Activated T-cell treated with anti-CD3 and anti-CD28 coated beads, Interleukin-2, amount 50 U/mL, for 72 hours (primary cell): ENCODE results near the gene HMGN3. TPM values are rescaled to one million over a fixed set of nuclear protein-coding genes. Genes with fewer than 3 reads are reported as not detected.
A peak's percentile ranks its signal among the peaks of the same experiment; 100 is the strongest.

Experiments
- ATAC-seq, 2 donors: fragments of 150-1000 bp; cut with Tn5 transposase; replicated peaks in 1 of 2; 2 replicates each; pipeline ENCODE4 v1.10.0; 2021; ENCODE audit warnings: moderate library complexity in 2 of 2, mild to moderate bottlenecking in 1 of 2
- DNase-seq, 2 donors: peaks; one replicate each; pipeline ENCODE4 v3.0.0; 2021 to 2022; ENCODE audit warnings: mixed read lengths in 1 of 2
- H3K27ac Mint-ChIP-seq: one replicate; pipeline ENCODE4 v1.8.0; 2022; ENCODE audit warnings: mild to moderate bottlenecking, moderate library complexity, mixed read lengths
- H3K27me3 Mint-ChIP-seq: one replicate; pipeline ENCODE4 v1.8.0; 2022; ENCODE audit warnings: low read depth, mixed read lengths
- H3K36me3 Mint-ChIP-seq, 2 donors: one replicate each; pipeline ENCODE4 v1.8.0; 2022; ENCODE audit warnings: mixed read lengths in 2 of 2, mild to moderate bottlenecking in 1 of 2; ENCODE audit not compliant: insufficient read depth in 2 of 2
- H3K4me1 Mint-ChIP-seq: one replicate; pipeline ENCODE4 v1.8.0; 2022; ENCODE audit warnings: low read depth, mixed read lengths
- H3K4me3 Mint-ChIP-seq, 2 donors: one replicate each; pipeline ENCODE4 v1.8.0; 2022; ENCODE audit warnings: mild to moderate bottlenecking in 2 of 2, mixed read lengths in 2 of 2, moderate library complexity in 2 of 2
- H3K9me3 Mint-ChIP-seq, 2 donors: one replicate each; pipeline ENCODE4 v1.8.0; 2022; ENCODE audit warnings: mixed read lengths in 2 of 2
- total RNA-seq, 2 donors: library from RNA; stranded (reverse); gene quantifications; one replicate each; pipeline ENCODE4 v1.2.3, GENCODE V29; 2022

The HMGN3 gene
- total RNA-seq, 2 donors from 2014 or later: 35.2 to 36.6 TPM

DNA sequence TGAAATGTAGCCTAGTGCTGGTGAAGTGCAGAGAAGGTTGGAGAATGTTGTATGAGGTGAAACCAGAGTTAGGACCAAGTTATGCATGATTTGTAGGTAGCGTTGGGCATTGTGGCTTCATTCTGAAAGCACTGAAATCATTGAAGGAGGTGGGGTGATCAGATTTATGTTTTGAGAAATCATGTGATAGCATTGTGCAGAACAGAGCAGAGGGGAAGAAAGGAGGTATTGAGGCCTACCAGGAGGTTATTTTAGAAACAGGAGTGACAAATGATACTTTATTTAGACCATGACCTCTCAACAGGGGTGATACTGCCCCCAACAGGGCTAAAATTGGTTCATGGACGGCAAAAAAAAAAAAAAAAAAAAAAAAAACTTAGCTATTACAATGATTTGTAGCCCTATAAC lies 15.6 kb upstream of the HMGN3 start:
- H3K4me3 Mint-ChIP-seq: no peak overlapping the region
- H3K9me3 Mint-ChIP-seq: peaks cover 2% of the 10 kb centered on the region in 2 donors
- H3K27ac Mint-ChIP-seq: no peak overlapping the region
- H3K27me3 Mint-ChIP-seq: no peaks in the 10 kb centered on the region
- H3K36me3 Mint-ChIP-seq: peaks cover 0 to 2% of the 10 kb centered on the region in 2 donors
- ATAC-seq (peak in 1 of 2 donors; percentile 34), DNase-seq (no peak)
- H3K4me1 Mint-ChIP-seq: no peaks in the 10 kb centered on the region

DNA sequence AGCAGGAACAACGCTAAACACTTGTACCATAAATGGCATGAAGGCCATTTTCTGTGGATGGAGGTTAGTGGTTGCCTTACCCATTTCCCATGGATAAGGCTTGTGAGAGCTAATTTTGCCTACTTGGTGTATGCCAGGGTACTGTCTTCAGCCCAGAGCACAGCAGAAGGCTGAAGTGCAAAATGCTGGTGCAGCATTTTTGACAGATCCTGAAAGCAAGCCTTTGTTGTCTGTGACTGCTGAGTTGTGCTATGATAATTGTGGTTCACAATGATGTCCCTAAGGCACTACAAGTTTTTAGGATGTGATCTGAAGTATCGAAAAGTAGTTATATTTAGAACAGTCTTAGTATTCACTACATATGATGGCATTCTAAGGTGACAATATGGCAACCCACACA lies 14.7 kb upstream of the HMGN3 start:
- Mint-ChIP-seq H3K4me1 (no peaks in the 10 kb centered on the region), H3K27ac (no peak overlapping the region)

DNA sequence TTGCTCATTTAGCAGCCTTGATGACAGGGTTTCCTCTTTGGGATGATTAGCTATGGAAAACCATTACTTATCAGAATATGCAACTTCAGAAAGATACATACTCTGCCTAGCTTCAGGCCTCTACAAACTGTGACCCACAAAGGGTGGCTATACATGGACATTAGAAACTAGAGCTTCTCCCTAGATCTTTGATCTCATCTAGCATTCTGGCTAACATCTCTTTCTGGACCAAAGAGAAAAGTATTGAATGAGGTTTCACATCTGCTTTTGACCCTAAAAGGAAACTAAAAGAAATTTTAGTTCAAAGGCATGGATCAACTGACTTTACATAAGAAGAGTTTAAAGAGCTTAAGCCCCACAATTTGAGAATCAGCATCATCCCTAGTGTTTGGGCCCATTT lies 12.4 kb upstream of the HMGN3 start:
- Mint-ChIP-seq H3K9me3 (no peaks in the 10 kb centered on the region), H3K27ac (no peak overlapping the region), H3K36me3 (no peaks in the 10 kb centered on the region), H3K27me3 (no peaks in the 10 kb centered on the region), H3K4me3 (no peak overlapping the region), H3K4me1 (no peaks in the 10 kb centered on the region)
- DNase-seq (no peak), ATAC-seq (no peak)

More for the DNA sequence above, 14.7 kb upstream of the HMGN3 start:
- Mint-ChIP-seq H3K9me3 (no peaks in the 10 kb centered on the region), H3K36me3 (no peaks in the 10 kb centered on the region), H3K27me3 (no peaks in the 10 kb centered on the region), H3K4me3 (no peak overlapping the region)
- no peak for ATAC-seq
- no peak for DNase-seq

DNA sequence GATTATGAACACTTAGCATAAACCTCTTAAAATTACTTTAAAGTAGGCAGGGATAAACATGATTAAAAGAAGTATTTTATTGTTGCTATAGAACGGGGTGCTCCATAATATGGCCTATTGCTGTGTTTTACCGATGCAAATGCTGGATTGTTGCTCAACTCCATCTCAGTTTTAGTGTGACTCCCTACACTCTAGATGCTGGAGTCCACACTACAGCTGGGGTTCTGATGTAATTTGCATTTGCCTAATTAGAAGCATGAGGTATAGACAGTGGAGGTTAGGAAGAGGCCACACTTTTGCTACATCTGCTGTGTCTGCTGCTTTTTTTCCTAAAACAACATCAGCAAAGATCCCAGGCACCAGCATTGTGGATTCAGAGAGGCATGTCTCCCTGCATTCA lies 6.7 kb upstream of the HMGN3 start:
- Mint-ChIP-seq H3K4me1 (peaks cover 6% of the 10 kb centered on the region), H3K36me3 (no peaks in the 10 kb centered on the region), H3K27ac (no peak overlapping the region), H3K4me3 (no peak overlapping the region), H3K9me3 (no peaks in the 10 kb centered on the region), H3K27me3 (no peaks in the 10 kb centered on the region)
- no peak for ATAC-seq
- DNase-seq: no peak

DNA sequence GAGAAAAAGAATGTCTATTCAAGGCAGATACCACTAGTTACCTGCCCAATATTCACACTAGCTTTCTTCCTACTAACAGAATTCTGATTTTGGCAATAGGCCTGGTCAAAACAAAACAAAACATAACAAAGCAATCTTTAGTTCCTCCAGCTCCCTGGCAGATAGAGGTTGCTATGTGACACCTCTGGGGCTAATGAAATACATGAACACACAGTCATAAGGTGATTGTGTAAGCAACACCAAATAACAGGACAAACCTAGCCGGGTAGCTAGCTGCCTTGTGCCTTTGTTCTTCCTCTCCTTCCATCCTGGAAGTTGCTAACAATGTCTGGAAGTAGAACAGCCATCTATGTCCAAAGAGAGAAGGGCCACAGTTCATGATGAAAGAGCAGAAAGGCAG lies 6.0 kb upstream of the HMGN3 start:
- Mint-ChIP-seq H3K27ac (no peak overlapping the region), H3K4me3 (no peak overlapping the region), H3K36me3 (no peaks in the 10 kb centered on the region), H3K27me3 (no peaks in the 10 kb centered on the region), H3K4me1 (peaks cover 8% of the 10 kb centered on the region), H3K9me3 (no peaks in the 10 kb centered on the region)
- ATAC-seq (no peak), DNase-seq (no peak)

DNA sequence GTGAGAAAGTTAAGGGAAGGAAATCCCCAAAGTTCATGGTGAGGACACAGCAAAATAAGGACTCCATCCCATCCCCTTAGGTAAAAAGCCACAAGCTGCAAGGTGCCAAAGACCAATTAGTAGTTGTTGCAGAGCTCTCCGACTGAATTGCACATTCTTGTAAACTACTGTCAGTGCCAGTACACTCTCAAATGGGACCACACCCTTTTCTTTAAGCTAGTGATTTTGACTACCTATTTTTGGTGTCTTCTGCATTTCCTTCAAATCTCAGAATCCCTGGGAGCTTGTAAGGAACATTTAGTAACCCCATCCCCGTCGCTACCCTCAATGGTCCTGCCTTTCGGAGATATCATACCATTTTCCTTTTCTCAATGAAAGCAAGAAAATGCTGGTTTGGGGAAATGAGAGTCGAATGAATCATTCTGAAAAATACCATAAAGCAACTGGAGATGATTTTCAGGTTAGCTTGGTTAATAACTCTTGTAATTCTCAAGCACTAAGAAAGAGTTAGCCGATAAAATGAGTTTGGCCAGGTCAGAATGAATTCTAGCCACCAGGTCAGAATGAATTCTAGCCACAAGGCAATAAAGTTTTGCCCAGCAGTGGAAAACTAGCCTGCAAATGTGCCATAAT lies 5.2 kb upstream of the HMGN3 start:
- ATAC-seq (no peak), DNase-seq (no peak)
- Mint-ChIP-seq H3K36me3 (no peaks in the 10 kb centered on the region), H3K9me3 (no peaks in the 10 kb centered on the region), H3K27ac (no peak overlapping the region), H3K4me1 (peaks cover 15% of the 10 kb centered on the region), H3K27me3 (no peaks in the 10 kb centered on the region), H3K4me3 (no peak overlapping the region)

DNA sequence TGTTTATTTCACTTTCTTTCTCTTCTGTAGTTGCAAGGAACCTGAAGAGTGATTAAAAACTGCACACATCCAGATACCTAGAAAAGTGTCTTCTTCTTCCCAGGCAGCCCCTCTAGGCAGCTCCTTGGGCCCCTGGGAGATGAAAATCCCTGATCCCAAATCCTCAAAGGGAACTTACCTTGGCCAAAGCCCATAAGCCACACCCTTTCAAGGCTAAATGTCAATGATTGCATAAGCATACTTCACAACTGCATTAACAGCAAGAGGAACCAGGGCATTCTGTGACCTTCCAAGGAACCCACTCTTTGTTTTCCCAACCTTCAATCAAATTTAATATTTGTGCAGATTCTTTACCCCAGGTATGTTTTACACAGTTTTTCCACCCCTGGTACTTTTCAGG lies 4.4 kb upstream of the HMGN3 start:
- no peaks in the 10 kb centered on the region for H3K9me3 Mint-ChIP-seq
- DNase-seq: no peak
- H3K27ac Mint-ChIP-seq: no peak overlapping the region
- no peak for ATAC-seq
- H3K36me3 Mint-ChIP-seq: peaks cover 0 to 3% of the 10 kb centered on the region in 2 donors
- H3K4me3 Mint-ChIP-seq: no peak overlapping the region
- peaks cover 16% of the 10 kb centered on the region for H3K4me1 Mint-ChIP-seq
- no peaks in the 10 kb centered on the region for H3K27me3 Mint-ChIP-seq

DNA sequence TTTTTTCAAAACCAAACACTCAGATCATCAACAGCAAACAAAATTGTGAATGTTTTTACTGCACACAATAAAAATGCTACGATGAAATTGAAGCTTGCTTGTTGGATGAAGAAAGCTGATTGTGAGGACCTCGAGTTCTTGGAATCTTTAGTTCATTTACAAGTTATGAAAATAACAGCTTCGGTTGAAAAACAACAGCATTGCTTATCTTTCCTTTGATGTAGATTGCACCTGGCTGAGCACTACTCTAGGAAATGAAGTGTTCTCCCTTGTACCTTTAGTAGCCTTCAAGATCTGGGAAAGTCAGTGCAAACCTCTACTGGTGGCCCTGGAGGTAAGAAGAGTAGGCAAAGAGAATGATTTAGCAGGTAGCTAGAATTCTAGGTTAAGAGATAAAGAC lies 2.2 kb upstream of the HMGN3 start:
- Mint-ChIP-seq H3K4me3 (no peak overlapping the region), H3K27ac (no peak overlapping the region), H3K27me3 (no peaks in the 10 kb centered on the region), H3K36me3 (peaks cover 0 to 3% of the 10 kb centered on the region in 2 donors), H3K9me3 (no peaks in the 10 kb centered on the region), H3K4me1 (peaks cover 22% of the 10 kb centered on the region)
- DNase-seq (no peak), ATAC-seq (no peak)

DNA sequence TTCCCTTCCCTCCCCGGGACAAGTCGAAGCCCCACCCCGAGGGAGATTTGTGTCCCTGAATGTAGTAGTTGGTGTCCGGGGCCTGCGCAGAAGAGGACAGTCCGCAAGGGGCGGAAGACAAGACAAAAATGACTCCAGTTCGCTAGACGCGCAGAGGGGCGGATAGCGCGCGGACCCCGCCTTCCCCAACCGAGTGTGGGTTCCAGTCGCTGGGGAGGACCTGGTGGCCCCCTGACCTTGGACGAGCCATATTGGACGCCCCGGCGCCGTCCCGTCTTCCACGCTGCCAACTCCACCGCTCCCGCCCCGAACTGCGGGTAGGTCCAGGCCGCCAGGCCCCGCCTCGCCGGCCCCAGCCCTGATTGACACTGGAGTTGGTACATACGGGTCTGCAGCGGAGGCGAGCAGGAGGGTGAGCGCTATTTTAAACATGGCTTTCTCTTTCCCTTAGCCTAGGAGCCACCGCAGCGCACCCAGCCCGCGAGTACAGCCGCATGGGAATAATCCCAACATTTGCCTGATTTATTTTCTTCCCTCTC lies 802 bp downstream of the HMGN3 start:
- peaks cover 1 to 3% of the 10 kb centered on the region in 2 donors for H3K36me3 Mint-ChIP-seq
- ATAC-seq (peak; percentile 81 to 82), DNase-seq (peak; percentile 76 to 78)
- no peaks in the 10 kb centered on the region for H3K27me3 Mint-ChIP-seq
- peaks cover 16% of the 10 kb centered on the region for H3K4me1 Mint-ChIP-seq
- no peaks in the 10 kb centered on the region for H3K9me3 Mint-ChIP-seq
- H3K27ac Mint-ChIP-seq: peak overlapping the region; percentile 92
- peak overlapping the region; percentile 94 to 97 for H3K4me3 Mint-ChIP-seq

DNA sequence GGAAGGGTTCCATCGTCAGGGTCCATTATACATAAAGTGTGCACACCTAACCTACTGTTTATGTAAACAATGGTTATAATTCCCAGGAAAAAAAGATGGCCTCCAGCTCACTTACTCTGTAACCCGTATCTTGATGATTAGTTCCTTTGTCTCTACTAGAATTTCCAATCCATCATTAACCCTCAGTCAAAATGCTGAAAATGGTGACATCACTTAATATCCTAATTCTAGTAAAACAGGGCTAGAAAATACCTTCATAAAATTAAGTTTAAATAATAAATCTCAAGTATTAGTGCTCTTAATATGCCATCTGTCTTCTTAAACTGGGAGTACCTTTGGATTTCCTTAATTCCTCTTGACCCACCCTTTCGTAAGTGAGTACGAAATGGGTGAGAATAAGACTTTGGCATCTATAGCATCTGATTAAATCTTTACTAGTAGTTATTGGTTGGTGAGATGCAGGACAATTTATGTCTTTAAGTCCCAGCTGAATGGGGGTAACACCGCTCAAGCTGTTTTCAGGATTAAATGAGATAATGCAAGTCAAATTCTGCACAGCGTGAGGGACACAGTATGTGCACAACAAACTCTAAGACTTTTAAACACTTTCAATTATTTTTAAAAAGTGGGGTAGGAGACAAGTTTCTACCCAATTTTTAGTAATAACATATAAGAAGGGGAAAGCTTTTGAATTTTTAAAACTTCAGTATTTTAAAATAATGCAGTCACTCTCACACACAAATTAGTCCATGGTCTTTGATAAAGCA lies 1.6 kb downstream of the HMGN3 start:
- Mint-ChIP-seq H3K9me3 (no peaks in the 10 kb centered on the region), H3K4me3 (peak overlapping the region; percentile 94 to 97), H3K4me1 (peaks cover 16% of the 10 kb centered on the region), H3K36me3 (peaks cover 1 to 3% of the 10 kb centered on the region in 2 donors), H3K27ac (peak overlapping the region; percentile 92), H3K27me3 (no peaks in the 10 kb centered on the region)
- DNase-seq (no peak), ATAC-seq (no peak)

DNA sequence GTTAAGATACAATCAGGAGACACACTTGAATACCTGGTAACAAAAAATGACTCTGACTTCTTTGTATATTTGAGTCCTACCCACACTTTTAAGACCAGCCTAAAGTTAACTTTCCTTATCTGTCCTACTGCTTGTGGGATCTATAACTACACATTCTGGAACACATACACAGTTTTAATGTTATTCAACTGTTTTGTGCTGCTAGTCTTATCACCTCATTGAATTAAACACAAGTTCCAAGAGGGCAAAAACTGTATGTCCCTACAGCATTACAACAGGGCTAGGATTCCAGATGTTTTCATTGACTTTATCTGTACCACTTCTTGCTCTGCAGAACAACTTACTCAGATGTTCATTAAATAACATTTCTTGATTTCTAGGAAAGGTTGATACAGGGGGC lies 2.8 kb downstream of the HMGN3 start:
- H3K4me3 Mint-ChIP-seq: peak overlapping the region in 1 of 2 donors; percentile 56
- peak overlapping the region; percentile 33 for H3K27ac Mint-ChIP-seq
- ATAC-seq: no peak
- H3K9me3 Mint-ChIP-seq: no peaks in the 10 kb centered on the region
- DNase-seq: no peak
- H3K27me3 Mint-ChIP-seq: no peaks in the 10 kb centered on the region
- peaks cover 1 to 3% of the 10 kb centered on the region in 2 donors for H3K36me3 Mint-ChIP-seq
- H3K4me1 Mint-ChIP-seq: peaks cover 16% of the 10 kb centered on the region

DNA sequence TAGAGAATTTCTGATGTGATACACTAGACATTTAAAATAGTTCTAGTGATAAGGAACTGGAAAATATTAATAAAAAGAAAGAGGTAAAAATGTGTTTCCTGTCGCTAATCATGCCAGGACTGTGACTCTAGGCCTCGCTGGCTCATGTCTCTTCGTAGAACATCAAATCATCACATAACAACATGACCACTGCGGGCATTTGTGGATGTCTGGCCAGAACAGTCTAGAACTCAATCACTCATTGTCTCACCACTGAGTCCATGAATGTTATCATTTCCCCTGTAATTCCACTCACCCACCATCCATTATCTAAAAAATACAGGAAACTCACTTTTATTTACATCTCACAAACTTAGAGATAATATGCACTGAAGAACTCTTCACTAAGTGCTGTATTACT lies 3.4 kb downstream of the HMGN3 start:
- no peaks in the 10 kb centered on the region for H3K9me3 Mint-ChIP-seq
- peaks cover 1 to 3% of the 10 kb centered on the region in 2 donors for H3K36me3 Mint-ChIP-seq
- H3K27me3 Mint-ChIP-seq: no peaks in the 10 kb centered on the region
- peaks cover 16% of the 10 kb centered on the region for H3K4me1 Mint-ChIP-seq
- DNase-seq: no peak
- H3K4me3 Mint-ChIP-seq: no peak overlapping the region
- no peak for ATAC-seq
- H3K27ac Mint-ChIP-seq: no peak overlapping the region

DNA sequence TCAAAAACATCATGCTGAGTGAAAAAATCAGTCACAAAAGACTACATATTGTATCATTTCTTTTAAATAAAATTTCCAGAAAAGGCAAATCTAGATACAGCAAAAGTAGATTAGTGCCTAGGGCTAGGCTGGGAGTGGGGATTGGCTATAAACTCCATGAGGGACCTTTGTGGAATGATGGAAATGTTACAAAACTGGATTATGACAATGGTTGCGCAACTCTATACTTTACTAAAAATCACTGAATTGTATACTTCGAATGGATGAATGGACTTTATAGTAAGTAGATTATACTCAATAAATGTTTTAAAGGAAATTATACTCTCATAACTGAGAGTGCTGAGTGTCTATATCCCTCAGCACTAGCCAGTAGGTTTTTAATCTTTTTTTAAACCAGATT lies 4.3 kb downstream of the HMGN3 start:
- Mint-ChIP-seq H3K4me1 (peaks cover 11% of the 10 kb centered on the region), H3K4me3 (no peak overlapping the region), H3K36me3 (peaks cover 1 to 3% of the 10 kb centered on the region in 2 donors), H3K27me3 (no peaks in the 10 kb centered on the region), H3K9me3 (no peaks in the 10 kb centered on the region), H3K27ac (no peak overlapping the region)
- DNase-seq (no peak), ATAC-seq (no peak)
